CD14-positive monocyte (primary cell): ENCODE measurements around the gene HCK. TPM values are rescaled to one million over a fixed set of nuclear protein-coding genes. Genes with fewer than 3 reads are reported as not detected.
A peak's percentile ranks its signal among the peaks of the same experiment; 100 is the strongest.
"Not testable (repeated sequence)": the region's sequence is repeated elsewhere in the genome, so short reads cannot be mapped to it uniquely, and the experiment has no call there.

Experiments used
- DNase-seq, 3 donors: peaks; one replicate each; pipeline ENCODE4 v3.0.0-alpha.2; 2011 to 2022
- H2AFZ ChIP-seq: 2 replicates; pipeline ENCODE4 v1.6.0; 2012; ENCODE audit warnings: mild to moderate bottlenecking, low read depth, low read length, inconsistent platforms; ENCODE audit not compliant: insufficient read depth, poor library complexity, severe bottlenecking
- H3K27ac ChIP-seq, 2 donors: 1 replicate in 1 of 2; 2 replicates in 1 of 2; pipeline ENCODE4 v1.5.1; 2012 to 2013; ENCODE audit warnings: low read length in 2 of 2, control low read depth in 1 of 2, inconsistent platforms in 1 of 2, low read depth in 1 of 2, mild to moderate bottlenecking in 1 of 2
- H3K27me3 ChIP-seq, 2 donors: one replicate each; pipeline versions ENCODE4 v1.6.0 to v1.6.1; 2011 to 2013; ENCODE audit warnings: low read length in 2 of 2; ENCODE audit not compliant: control insufficient read depth in 2 of 2, insufficient read depth in 2 of 2
- H3K36me3 ChIP-seq, 2 donors: replicated peaks in 1 of 2; 1 replicate in 1 of 2; 2 replicates in 1 of 2; pipeline versions ENCODE4 v1.5.1 to v1.6.1; 2012 to 2013; ENCODE audit warnings: low read length in 2 of 2, control low read depth in 1 of 2, inconsistent platforms in 1 of 2, mild to moderate bottlenecking in 1 of 2; ENCODE audit not compliant: insufficient read depth in 2 of 2, control insufficient read depth in 1 of 2
- H3K4me1 ChIP-seq, 2 donors: 1 replicate in 1 of 2; 2 replicates in 1 of 2; pipeline versions ENCODE4 v1.5.1 to v1.6.1; 2012 to 2013; ENCODE audit warnings: low read length in 2 of 2, control low read depth in 1 of 2, inconsistent platforms in 1 of 2, mild to moderate bottlenecking in 1 of 2, moderate library complexity in 1 of 2; ENCODE audit not compliant: insufficient read depth in 2 of 2, control insufficient read depth in 1 of 2
- H3K4me2 ChIP-seq: replicated peaks from 2 replicates; pipeline ENCODE3; 2012; ENCODE audit warnings: low read length, moderate library complexity, mild to moderate bottlenecking; ENCODE audit not compliant: poor library complexity, severe bottlenecking; ENCODE audit errors: extremely low read depth
- H3K4me3 ChIP-seq, 3 experiments: fragments of 200-600 bp in 1 of 3; sonication (generic) in 1 of 3; replicated peaks in 1 of 3; 1 replicate in 2 of 3; 2 replicates in 1 of 3; pipeline ENCODE4 v1.5.1; 2011 to 2013; ENCODE audit warnings: low read length in 3 of 3, mild to moderate bottlenecking in 3 of 3, control low read depth in 2 of 3, low read depth in 2 of 3, inconsistent platforms in 1 of 3, moderate library complexity in 1 of 3
- H3K79me2 ChIP-seq: 2 replicates; pipeline ENCODE4 v1.6.0; 2012; ENCODE audit warnings: mild to moderate bottlenecking, control low read depth, inconsistent platforms, low read length, moderate library complexity; ENCODE audit not compliant: insufficient read depth
- H3K9ac ChIP-seq: 2 replicates; pipeline ENCODE4 v1.6.0; 2017; ENCODE audit warnings: low read length, mild to moderate bottlenecking; ENCODE audit not compliant: insufficient read depth, poor library complexity, severe bottlenecking
- H3K9me3 ChIP-seq, 2 donors: replicated peaks in 1 of 2; 1 replicate in 1 of 2; 2 replicates in 1 of 2; pipeline versions ENCODE4 v1.5.1 to v1.6.1; 2012 to 2013; ENCODE audit warnings: low read length in 2 of 2, control low read depth in 1 of 2; ENCODE audit not compliant: control insufficient read depth in 1 of 2, insufficient read depth in 1 of 2
- H4K20me1 ChIP-seq: 2 replicates; pipeline ENCODE4 v1.6.0; 2012; ENCODE audit warnings: mild to moderate bottlenecking, low read length, control low read depth, moderate library complexity; ENCODE audit not compliant: insufficient read depth
- H3K27ac Mint-ChIP-seq, 7 donors: one replicate each; pipeline ENCODE4 v1.8.0; 2020; ENCODE audit warnings: mild to moderate bottlenecking in 7 of 7, mixed read lengths in 7 of 7, moderate library complexity in 6 of 7, inconsistent platforms in 2 of 7
- H3K27me3 Mint-ChIP-seq, 3 donors: one replicate each; pipeline ENCODE4 v1.8.0; 2021 to 2022; ENCODE audit warnings: low read depth in 3 of 3, mild to moderate bottlenecking in 3 of 3, mixed read lengths in 3 of 3, moderate library complexity in 3 of 3, inconsistent platforms in 1 of 3
- H3K36me3 Mint-ChIP-seq, 2 donors: one replicate each; pipeline ENCODE4 v1.8.0; 2020; ENCODE audit warnings: mixed read lengths in 2 of 2, inconsistent platforms in 1 of 2, mild to moderate bottlenecking in 1 of 2
- H3K4me1 Mint-ChIP-seq: one replicate; pipeline ENCODE4 v1.8.0; 2020; ENCODE audit warnings: mild to moderate bottlenecking, mixed read lengths
- H3K4me3 Mint-ChIP-seq, 2 donors: one replicate each; pipeline ENCODE4 v1.8.0; 2020; ENCODE audit warnings: mild to moderate bottlenecking in 2 of 2, mixed read lengths in 2 of 2, moderate library complexity in 1 of 2
- H3K9me3 Mint-ChIP-seq, 7 donors: one replicate each; pipeline ENCODE4 v1.8.0; 2020 to 2022; ENCODE audit warnings: mixed read lengths in 7 of 7, mild to moderate bottlenecking in 6 of 7, moderate library complexity in 6 of 7, inconsistent platforms in 2 of 7
- CTCF ChIP-seq: fragments of 200-600 bp; IDR thresholded peaks from one replicate; pipeline ENCODE4 v1.8.0; 2022; ENCODE audit warnings: antibody characterized with exemption, mild to moderate bottlenecking
- WGBS: methylation state at CpG from one replicate; pipeline ENCODE4 v1.1.5; 2013; ENCODE audit warnings: missing lambda C conversion rate; ENCODE audit not compliant: insufficient coverage; 5-methylcytosine and 5-hydroxymethylcytosine counted together
- intact Hi-C, 2 donors: fragments of 100-400 bp; cut with micrococcal nuclease; formaldehyde crosslinking; loops; one replicate each; pipeline versions ENCODE4 v1.15.0 to v1.15.1; 2023
- polyA plus RNA-seq, 3 donors: library from polyadenylated mRNA; depleted of rRNA in 1 of 3; unstranded in 2 of 3; stranded (reverse) in 1 of 3; fragments of 300-500 nt in 2 of 3; fragments of >200 nt in 1 of 3; fragmentation: Illumina TruSeq in 2 of 3; gene quantifications; 1 replicate in 2 of 3; 2 replicates in 1 of 3; pipeline ENCODE4 v1.2.3, GENCODE V29; 2012 to 2021

The HCK gene
- polyA plus RNA-seq, 3 donors: 430 to 688 (median 526) TPM

- Histone ChIP-seq H4K20me1 (no peaks in the 10 kb centered on the region), H2AFZ (no peak overlapping the region), H3K79me2 (peaks cover 81% of the 10 kb centered on the region), H3K4me1 (peaks cover 78 to 79% of the 10 kb centered on the region in 2 donors), H3K27ac (peak overlapping the region in 1 of 2 donors; percentile 99), H3K9me3 (no peaks in the 10 kb centered on the region), H3K4me3 (no peak overlapping the region), H3K4me2 (no peak overlapping the region), H3K27me3 (no peaks in the 10 kb centered on the region), H3K36me3 (peaks cover 5 to 11% of the 10 kb centered on the region in 2 donors), H3K9ac (no peak overlapping the region)
- DNase-seq: no peak
- Mint-ChIP-seq H3K4me1 (peaks cover 74% of the 10 kb centered on the region), H3K4me3 (no peak overlapping the region), H3K27me3 (peaks cover 0 to 2% (median 0%) of the 10 kb centered on the region in 3 donors), H3K36me3 (peaks cover 20 to 34% of the 10 kb centered on the region in 2 donors), H3K9me3 (no peaks in the 10 kb centered on the region), H3K27ac (peak overlapping the region; percentile 46 to 100 (median 75))
- WGBS: 83% methylated on average over 3 of the region's 5 CpGs
- TF ChIP-seq CTCF: no peak
- intact Hi-C loops: loop anchor here in 1 of 2 donors (10.0 kb wide), 1 partner anchor 510 kb away; the partner anchor contains the start of gene ID1
These were observed 63.2 kb downstream of the HCK start for GRCh38 chr20:32115211-32115767.

- no peak for TF ChIP-seq CTCF
- peak overlapping the region; percentile 79 to 96 (median 90) for H3K27ac Mint-ChIP-seq
- intact Hi-C loops: loop anchor here in 1 of 2 donors (10.0 kb wide), 1 partner anchor 511 kb away; the partner anchor contains the start of gene ID1
- WGBS: no CpG with 5 or more reads among the region's 6 CpGs
- Histone ChIP-seq H3K9ac (peak overlapping the region; percentile 17), H4K20me1 (no peaks in the 10 kb centered on the region), H3K27me3 (no peaks in the 10 kb centered on the region), H3K4me2 (no peak overlapping the region), H3K9me3 (no peaks in the 10 kb centered on the region), H3K36me3 (peaks cover 5 to 11% of the 10 kb centered on the region in 2 donors), H3K79me2 (peaks cover 80% of the 10 kb centered on the region), H3K4me3 (no peak overlapping the region), H3K4me1 (peaks cover 70 to 71% of the 10 kb centered on the region in 2 donors), H3K27ac (peak overlapping the region; percentile 68 to 75), H2AFZ (no peak overlapping the region)
- peaks cover 0 to 2% (median 0%) of the 10 kb centered on the region in 3 donors for H3K27me3 Mint-ChIP-seq
- peaks cover 70% of the 10 kb centered on the region for H3K4me1 Mint-ChIP-seq
- no peaks in the 10 kb centered on the region for H3K9me3 Mint-ChIP-seq
- H3K36me3 Mint-ChIP-seq: peaks cover 20 to 34% of the 10 kb centered on the region in 2 donors
- H3K4me3 Mint-ChIP-seq: peak overlapping the region in 1 of 2 donors; percentile 4
- no peak for DNase-seq
These were observed 64.1 kb downstream of the HCK start for GRCh38 chr20:32116079-32116521.

GRCh38 chr20:32116796-32117195 is 64.8 kb downstream of the HCK start:
- Histone ChIP-seq H3K36me3 (peaks cover 5 to 11% of the 10 kb centered on the region in 2 donors), H3K79me2 (peaks cover 78% of the 10 kb centered on the region), H3K9ac (peak overlapping the region; percentile 17), H3K4me2 (peak overlapping the region; percentile 51), H3K27ac (peak overlapping the region; percentile 68 to 75), H3K4me1 (peaks cover 63 to 64% of the 10 kb centered on the region in 2 donors), H3K4me3 (peak overlapping the region in 1 of 3 experiments; percentile 39)
- H3K9me3 Mint-ChIP-seq, DNase-seq, H4K20me1 ChIP-seq, H3K9me3 ChIP-seq, H3K27me3 ChIP-seq, H2AFZ ChIP-seq, H3K27me3 Mint-ChIP-seq: not testable (repeated sequence)
- Mint-ChIP-seq H3K4me1 (peaks cover 63% of the 10 kb centered on the region), H3K27ac (peak overlapping the region; percentile 79 to 96 (median 90)), H3K4me3 (peak overlapping the region in 1 of 2 donors; percentile 12), H3K36me3 (peaks cover 20 to 32% of the 10 kb centered on the region in 2 donors)
- 93% methylated on average over 5 of the region's 6 CpGs for WGBS
- intact Hi-C loops: loop anchor here in 1 of 2 donors (10.0 kb wide), 1 partner anchor 512 kb away; the partner anchor contains the start of gene ID1
